GM21619 (cell line): ENCODE data around the gene SLAMF1.
"Not testable (repeated sequence)": the region's sequence is repeated elsewhere in the genome, so short reads cannot be mapped to it uniquely, and the experiment has no call there.

Source experiments
- ATAC-seq: cut with Tn5 transposase; IDR thresholded peaks from one replicate; pipeline ENCODE4 v1.9.1; 2021; ENCODE audit not compliant: unreplicated experiment

SLAMF1 gene

DNA sequence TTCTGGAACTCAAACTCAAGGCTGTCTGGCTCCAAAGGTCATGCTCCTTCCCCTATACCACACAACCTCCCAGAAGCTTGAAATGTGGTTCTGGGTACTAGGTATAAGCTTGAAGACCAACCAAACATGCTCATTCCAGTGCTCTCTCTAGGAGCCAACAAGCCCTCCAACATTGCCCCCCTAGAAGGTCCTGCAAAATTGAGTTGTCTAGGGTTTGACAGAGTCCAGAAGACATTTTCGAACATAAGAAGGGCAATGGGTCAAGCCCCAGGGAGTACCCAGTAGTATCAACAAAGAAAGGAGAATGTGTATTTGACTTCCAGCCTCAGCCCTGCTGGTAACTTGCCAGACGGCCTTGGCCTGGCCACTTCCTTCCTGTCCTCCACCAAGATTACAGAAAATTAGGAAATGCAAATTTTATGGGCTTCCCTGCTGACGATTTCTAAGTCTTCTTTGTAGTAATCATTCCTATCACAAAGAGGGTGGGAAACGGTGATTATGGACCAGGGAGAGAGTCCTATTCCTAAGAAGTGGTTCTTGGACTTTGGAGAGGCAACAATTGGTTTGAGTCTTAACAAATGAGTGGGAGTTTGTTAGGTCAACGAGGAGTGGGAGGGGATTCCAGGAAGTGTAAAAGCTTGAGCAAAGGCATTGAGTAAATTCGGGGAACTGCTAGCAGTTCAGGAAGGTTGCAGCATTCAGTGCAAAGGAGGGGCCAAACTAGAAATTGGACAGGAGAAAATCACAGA, 18.7 kb upstream of the SLAMF1 start:
- no peak for ATAC-seq

- peak; percentile 82 for ATAC-seq
Observed at GRCh38 chr1:160664573-160665051, 17.8 kb upstream of the SLAMF1 start.

GRCh38 chr1:160662910-160663309, 16.1 kb upstream of the SLAMF1 start:
- ATAC-seq = no peak

DNA sequence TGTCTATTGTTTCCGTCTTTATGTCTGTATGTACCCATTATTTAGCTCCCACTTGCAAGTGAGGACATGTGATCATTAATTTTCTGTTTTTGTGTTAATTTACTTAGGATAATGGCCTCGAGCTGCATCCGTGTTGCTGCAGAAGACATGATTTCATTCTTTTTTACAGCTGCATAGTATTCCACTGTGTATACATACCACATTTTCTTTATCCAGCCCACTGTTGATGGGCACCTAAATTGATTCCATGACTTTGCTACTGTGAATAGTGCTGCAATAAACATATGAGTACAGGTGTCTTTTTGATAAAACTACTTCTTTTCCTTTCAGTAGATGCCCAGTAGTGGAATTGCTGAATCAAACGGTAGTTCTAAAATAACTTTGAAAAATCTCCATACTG, 12.7 kb upstream of the SLAMF1 start:
- no peak for ATAC-seq

- ATAC-seq = no peak
Observed at GRCh38 chr1:160658814-160659193, 12.0 kb upstream of the SLAMF1 start.

GRCh38 chr1:160658162-160658813, 11.4 kb upstream of the SLAMF1 start:
- no peak for ATAC-seq

GRCh38 chr1:160657250-160657781, 10.5 kb upstream of the SLAMF1 start:
- no peak for ATAC-seq

- ATAC-seq = no peak
Observed at GRCh38 chr1:160656737-160657136, 9.9 kb upstream of the SLAMF1 start.

- ATAC-seq = no peak
Observed at GRCh38 chr1:160653620-160654016, 6.8 kb upstream of the SLAMF1 start.

DNA sequence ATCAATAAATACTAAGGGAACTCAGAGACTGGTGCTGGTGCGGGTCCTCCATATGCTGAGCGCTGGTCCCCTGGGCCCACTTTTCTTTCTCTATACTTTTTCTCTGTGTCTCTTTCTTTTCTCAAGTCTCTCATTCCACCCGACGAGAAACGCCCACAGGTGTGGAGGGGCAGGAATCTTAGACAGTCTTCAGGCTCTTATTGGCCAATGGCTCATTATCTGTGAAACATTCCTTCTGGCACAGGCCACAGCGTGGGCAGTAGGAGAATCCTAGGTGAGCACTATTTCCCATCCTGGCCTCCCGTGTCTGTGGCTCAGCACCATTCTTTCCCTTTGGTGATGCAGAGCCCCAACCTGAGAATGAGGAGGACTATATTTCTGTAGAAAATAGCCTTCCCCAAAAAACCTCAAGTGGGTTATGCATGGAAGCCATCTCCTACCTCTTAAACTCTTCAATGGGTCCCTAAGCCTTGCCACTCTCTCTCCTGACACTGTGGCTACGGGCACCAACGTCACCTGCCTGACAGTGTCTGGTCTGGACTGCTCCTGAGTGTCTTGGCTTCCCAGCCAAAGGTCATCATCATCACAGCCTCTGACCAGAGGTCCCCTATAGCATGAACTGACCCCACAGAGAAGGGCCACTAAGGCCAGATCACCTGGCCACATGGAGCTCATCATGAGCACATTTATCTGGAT, 6.2 kb upstream of the SLAMF1 start:
- ATAC-seq = no peak

GRCh38 chr1:160652065-160652641, 5.3 kb upstream of the SLAMF1 start:
- ATAC-seq = not testable (repeated sequence)

DNA sequence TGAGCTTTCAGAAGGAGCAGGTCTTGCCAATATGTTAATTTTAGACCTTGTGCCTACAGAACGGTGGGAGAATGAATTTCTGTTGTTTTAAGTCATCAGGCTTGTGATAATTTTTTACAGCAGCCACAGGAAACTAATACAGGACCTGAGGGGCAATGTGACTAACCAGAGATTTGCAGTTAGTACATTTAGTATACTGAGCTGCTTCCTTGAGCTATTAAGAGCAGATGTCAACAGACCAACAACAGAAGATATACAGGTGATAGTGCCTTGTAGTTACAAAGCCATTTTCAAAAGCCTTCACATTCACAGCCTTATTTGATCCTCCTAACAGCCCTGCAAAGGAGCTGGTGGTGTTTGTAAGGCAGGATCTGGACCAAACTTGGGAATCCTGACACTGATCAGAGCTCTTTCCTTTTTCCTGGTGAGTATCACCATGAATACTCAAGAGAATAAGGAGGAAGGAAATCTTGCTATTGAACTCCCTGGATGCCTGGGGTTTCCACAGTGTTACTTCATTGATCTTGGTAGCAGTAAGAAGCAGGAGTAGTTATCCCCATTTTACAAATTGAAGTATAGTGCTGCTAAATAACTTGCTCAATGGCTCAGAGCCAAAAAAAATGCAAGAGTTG, 4.7 kb upstream of the SLAMF1 start:
- ATAC-seq = no peak

DNA sequence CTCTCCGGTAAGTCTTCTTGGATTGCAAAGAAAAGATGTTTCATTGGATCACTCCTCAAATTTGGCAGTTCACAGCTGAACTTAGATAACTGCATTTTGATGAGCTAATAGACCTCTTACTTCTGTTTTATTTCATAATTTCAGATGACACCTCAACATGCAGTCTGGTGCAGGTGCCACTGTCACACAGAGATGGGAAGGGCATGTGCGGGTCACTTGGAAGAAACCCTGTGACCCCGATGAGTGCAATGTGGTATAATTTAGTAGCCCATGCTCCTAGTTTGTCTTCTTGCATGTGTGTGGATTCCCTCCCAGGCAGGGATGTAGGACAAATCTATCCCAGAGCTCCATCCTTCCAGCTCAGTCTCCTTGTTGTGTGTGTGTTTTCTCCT, 481 bp upstream of the SLAMF1 start:
- ATAC-seq = no peak

- no peak for ATAC-seq
Observed at GRCh38 chr1:160646180-160646579, 664 bp downstream of the SLAMF1 start.

DNA sequence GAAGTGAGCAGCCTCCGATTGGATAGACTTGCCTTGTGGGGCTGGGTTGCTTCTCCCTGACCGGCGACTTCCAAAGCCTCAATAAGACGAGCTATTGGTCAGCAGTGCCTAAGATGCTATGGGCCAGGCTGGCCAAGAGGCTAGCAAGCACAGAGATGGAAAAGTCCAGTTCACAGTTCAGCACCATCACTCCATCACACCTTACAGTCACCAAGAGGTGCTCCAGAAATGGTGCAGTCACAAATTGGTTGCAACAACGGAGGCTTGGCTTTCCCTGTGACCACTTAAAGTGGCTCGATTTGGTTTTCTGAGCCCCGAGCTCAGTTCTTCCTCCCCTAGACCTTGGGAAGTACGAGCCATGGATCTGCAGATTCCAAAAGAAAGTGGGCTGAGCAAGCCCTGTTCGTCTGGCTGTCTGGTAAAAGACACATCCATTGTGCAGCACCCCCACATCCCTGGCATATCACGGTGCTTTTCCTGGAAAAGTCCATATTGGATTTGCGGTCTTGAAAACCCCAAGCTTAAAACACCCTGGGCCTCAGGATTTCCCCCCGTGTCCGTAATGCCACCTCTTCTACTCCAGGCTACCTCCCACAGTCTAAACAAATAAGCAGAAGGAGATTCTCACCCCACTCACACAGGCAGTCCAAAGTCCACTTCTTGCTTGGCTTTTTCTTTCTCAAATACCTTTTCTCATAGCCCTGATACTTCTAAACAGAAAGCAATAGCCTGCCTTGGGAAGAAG, 1.3 kb downstream of the SLAMF1 start:
- ATAC-seq = no peak

DNA sequence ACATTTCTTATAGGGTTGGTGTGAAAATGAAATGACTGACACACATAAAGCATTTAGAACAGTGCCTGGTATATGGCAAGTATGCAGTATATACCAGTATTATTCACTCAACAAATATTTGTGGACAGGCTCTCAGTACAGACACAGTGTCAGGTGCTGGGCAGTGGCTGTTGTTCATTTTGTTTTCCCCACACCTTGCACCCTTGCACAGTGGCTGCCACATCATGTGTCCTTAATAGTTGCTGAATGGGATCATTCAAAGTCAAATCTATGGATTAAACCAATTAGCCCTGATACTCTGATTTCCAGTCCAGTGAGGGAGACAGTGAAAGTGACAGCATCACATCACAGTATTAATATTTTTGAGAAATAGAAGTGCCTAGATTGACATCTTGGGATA, 2.4 kb downstream of the SLAMF1 start:
- no peak for ATAC-seq

GRCh38 chr1:160643138-160643537, 3.7 kb downstream of the SLAMF1 start:
- no peak for ATAC-seq

- no peak for ATAC-seq
Observed at GRCh38 chr1:160642281-160642644, 4.6 kb downstream of the SLAMF1 start.

DNA sequence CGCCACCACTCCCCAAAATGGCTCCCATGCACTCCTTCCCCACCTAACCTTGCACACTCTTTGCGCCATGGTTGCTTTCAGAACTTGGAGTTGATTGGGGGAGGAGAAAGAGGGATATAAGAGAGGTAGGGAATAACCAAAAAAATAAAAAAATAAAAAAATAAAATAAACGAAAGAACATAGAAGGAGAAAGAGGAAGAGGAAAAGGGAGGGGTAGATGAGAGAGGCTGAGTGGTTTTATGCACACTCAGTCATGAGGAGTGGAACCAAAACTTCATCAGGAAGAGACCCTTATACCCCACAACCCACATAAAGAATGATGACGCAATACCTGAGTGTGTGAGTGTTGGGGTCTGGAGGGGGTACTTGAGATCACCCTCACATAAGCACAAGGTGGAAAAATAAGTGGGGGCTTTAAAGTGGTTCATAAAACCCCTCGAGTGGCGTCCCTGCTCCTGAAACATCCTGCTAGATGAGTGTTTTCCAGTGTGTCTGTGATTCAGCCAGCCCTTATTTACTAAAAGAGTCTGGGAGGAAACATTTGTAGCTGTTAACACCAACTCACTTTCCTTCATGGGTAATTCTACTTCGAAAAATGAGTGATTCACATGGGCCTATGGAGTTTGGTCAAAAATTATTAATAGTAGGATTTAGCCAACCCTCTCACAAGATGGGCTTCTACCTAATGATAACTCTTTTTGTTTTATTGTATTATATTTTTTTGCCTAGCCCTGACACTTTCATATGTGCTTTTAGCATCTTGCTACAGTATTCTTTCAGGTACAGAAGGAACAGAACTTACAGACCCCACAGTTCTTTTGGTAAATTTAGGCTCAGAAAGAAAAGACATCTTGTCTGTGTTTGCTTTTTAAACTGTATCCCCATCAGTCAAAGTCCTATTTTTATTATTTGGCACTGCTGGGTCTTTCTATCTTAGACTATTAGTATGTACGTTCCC, 5.2 kb downstream of the SLAMF1 start:
- ATAC-seq = no peak
